ENCODE measurements around the gene ZBTB4. TPM values are rescaled to one million over a fixed set of nuclear protein-coding genes. Genes with fewer than 3 reads are reported as not detected.

The ZBTB4 gene
- total RNA-seq, 1 donor from 2014 or later: 31.2 TPM

DNA sequence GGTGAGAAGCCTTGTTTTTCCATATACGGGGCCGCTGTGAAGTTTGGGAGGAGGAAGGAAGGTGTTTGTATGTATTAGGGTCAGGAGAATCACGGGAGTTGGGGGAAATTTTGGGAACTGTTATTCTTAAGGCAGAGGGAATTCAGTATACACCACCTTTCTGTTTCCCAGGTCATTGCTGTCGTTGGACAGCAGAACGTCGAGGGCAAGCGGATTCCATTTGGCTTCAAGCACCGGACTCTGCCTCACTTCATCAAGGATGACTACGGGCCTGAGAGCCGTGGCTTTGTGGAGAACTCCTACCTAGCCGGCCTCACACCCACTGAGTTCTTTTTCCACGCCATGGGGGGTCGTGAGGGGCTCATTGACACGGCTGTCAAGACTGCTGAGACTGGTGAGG, 22.3 kb upstream of the ZBTB4 start:
- Histone ChIP-seq H3K27me3 (ENCODE audit: insufficient read depth, low read length) (no peaks in the 10 kb centered on the region), H3K36me3 (ENCODE audit: insufficient read depth, low read length) (peaks cover 83% of the 10 kb centered on the region), H3K4me3 (ENCODE audit: insufficient read depth, low read depth, low read length) (no peak overlapping the region), H4K20me1 (ENCODE audit: insufficient read depth, low read length) (peaks cover 74% of the 10 kb centered on the region), H3K9me3 (ENCODE audit: insufficient read depth, low read depth, low read length) (no peaks in the 10 kb centered on the region), H3K9ac (ENCODE audit: low read length) (no peak overlapping the region), H3K27ac (ENCODE audit: low read depth, low read length) (no peak overlapping the region), H3K4me1 (ENCODE audit: insufficient read depth, low read length) (no peaks in the 10 kb centered on the region), H3K4me2 (ENCODE audit: low read length) (no peak overlapping the region), H3K79me2 (ENCODE audit: insufficient read depth, low read length) (peaks cover 34% of the 10 kb centered on the region), H2AFZ (ENCODE audit: low read depth, low read length) (no peak overlapping the region)
- no peak overlapping the region for H3K4me3 Mint-ChIP-seq (ENCODE audit: unreplicated experiment)
- H3K36me3 Mint-ChIP-seq (ENCODE audit: low read depth, unreplicated experiment): peaks cover 42% of the 10 kb centered on the region
- H3K9me3 Mint-ChIP-seq (ENCODE audit: unreplicated experiment): no peaks in the 10 kb centered on the region
- no peak for FAIRE-seq
- no peaks in the 10 kb centered on the region for H3K4me1 Mint-ChIP-seq (ENCODE audit: low read depth, unreplicated experiment)
- TF ChIP-seq, protein P1, sequence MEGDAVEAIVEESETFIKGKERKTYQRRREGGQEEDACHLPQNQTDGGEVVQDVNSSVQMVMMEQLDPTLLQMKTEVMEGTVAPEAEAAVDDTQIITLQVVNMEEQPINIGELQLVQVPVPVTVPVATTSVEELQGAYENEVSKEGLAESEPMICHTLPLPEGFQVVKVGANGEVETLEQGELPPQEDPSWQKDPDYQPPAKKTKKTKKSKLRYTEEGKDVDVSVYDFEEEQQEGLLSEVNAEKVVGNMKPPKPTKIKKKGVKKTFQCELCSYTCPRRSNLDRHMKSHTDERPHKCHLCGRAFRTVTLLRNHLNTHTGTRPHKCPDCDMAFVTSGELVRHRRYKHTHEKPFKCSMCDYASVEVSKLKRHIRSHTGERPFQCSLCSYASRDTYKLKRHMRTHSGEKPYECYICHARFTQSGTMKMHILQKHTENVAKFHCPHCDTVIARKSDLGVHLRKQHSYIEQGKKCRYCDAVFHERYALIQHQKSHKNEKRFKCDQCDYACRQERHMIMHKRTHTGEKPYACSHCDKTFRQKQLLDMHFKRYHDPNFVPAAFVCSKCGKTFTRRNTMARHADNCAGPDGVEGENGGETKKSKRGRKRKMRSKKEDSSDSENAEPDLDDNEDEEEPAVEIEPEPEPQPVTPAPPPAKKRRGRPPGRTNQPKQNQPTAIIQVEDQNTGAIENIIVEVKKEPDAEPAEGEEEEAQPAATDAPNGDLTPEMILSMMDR (IDR thresholded peaks at IDR 0.05; ENCODE audit: insufficient read depth, low read depth, low read length): no peak
- TF ChIP-seq EZH2 (IDR thresholded peaks at IDR 0.05; ENCODE audit: insufficient read depth, low read length): no peak
- H3K27ac Mint-ChIP-seq (ENCODE audit: unreplicated experiment): no peak overlapping the region
- H3K27me3 Mint-ChIP-seq (ENCODE audit: low read depth, unreplicated experiment): no peaks in the 10 kb centered on the region
- DNase-seq (ENCODE audit: low read depth): no peak

DNA sequence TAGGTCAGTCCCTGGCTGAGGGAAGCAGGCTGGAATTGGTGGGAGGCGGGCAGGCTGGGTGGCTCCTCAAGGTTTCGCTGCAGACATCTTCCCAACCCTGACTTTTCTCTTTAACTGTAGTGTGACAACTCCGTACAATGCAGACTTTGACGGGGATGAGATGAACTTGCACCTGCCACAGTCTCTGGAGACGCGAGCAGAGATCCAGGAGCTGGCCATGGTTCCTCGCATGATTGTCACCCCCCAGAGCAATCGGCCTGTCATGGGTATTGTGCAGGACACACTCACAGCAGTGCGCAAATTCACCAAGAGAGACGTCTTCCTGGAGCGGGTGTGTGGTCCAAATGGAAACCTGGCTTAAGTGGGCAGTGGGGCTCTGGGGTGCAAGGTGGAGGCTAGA, 19.7 kb upstream of the ZBTB4 start:
- Histone ChIP-seq H3K27ac (ENCODE audit: low read depth, low read length) (no peak overlapping the region), H3K4me2 (ENCODE audit: low read length) (no peak overlapping the region), H3K36me3 (ENCODE audit: insufficient read depth, low read length) (peaks cover 75% of the 10 kb centered on the region), H3K79me2 (ENCODE audit: insufficient read depth, low read length) (peaks cover 54% of the 10 kb centered on the region), H3K4me1 (ENCODE audit: insufficient read depth, low read length) (no peaks in the 10 kb centered on the region), H3K4me3 (ENCODE audit: insufficient read depth, low read depth, low read length) (no peak overlapping the region), H3K9ac (ENCODE audit: low read length) (no peak overlapping the region), H3K9me3 (ENCODE audit: insufficient read depth, low read depth, low read length) (no peaks in the 10 kb centered on the region), H3K27me3 (ENCODE audit: insufficient read depth, low read length) (no peaks in the 10 kb centered on the region), H4K20me1 (ENCODE audit: insufficient read depth, low read length) (peaks cover 87% of the 10 kb centered on the region), H2AFZ (ENCODE audit: low read depth, low read length) (no peak overlapping the region)
- Mint-ChIP-seq H3K36me3 (ENCODE audit: low read depth, unreplicated experiment) (peaks cover 45% of the 10 kb centered on the region), H3K27ac (ENCODE audit: unreplicated experiment) (no peak overlapping the region), H3K27me3 (ENCODE audit: low read depth, unreplicated experiment) (no peaks in the 10 kb centered on the region), H3K4me3 (ENCODE audit: unreplicated experiment) (no peak overlapping the region), H3K9me3 (ENCODE audit: unreplicated experiment) (no peaks in the 10 kb centered on the region), H3K4me1 (ENCODE audit: low read depth, unreplicated experiment) (no peaks in the 10 kb centered on the region)
- TF ChIP-seq, protein P1 (IDR thresholded peaks at IDR 0.05; ENCODE audit: insufficient read depth, low read depth, low read length): no peak
- TF ChIP-seq EZH2 (IDR thresholded peaks at IDR 0.05; ENCODE audit: insufficient read depth, low read length): no peak
- DNase-seq (ENCODE audit: low read depth) (no peak), FAIRE-seq (no peak)

DNA sequence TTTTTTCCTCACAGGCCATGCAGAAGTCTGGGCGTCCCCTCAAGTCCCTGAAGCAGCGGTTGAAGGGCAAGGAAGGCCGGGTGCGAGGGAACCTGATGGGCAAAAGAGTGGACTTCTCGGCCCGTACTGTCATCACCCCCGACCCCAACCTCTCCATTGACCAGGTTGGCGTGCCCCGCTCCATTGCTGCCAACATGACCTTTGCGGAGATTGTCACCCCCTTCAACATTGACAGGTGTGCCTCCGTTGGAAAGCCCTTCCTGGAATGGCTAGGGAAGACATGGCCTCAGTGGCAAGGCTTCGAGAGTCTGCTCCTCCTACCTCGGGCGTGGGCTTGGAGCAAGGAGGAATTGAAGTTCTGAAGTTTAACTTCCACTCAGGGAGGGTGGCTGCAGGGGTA, 18.2 kb upstream of the ZBTB4 start:
- Mint-ChIP-seq H3K36me3 (ENCODE audit: low read depth, unreplicated experiment) (peaks cover 39% of the 10 kb centered on the region), H3K9me3 (ENCODE audit: unreplicated experiment) (no peaks in the 10 kb centered on the region), H3K4me1 (ENCODE audit: low read depth, unreplicated experiment) (peaks cover 7% of the 10 kb centered on the region), H3K27ac (ENCODE audit: unreplicated experiment) (no peak overlapping the region), H3K4me3 (ENCODE audit: unreplicated experiment) (no peak overlapping the region), H3K27me3 (ENCODE audit: low read depth, unreplicated experiment) (no peaks in the 10 kb centered on the region)
- Histone ChIP-seq H3K27me3 (ENCODE audit: insufficient read depth, low read length) (no peaks in the 10 kb centered on the region), H3K4me1 (ENCODE audit: insufficient read depth, low read length) (no peaks in the 10 kb centered on the region), H2AFZ (ENCODE audit: low read depth, low read length) (no peak overlapping the region), H3K9me3 (ENCODE audit: insufficient read depth, low read depth, low read length) (no peaks in the 10 kb centered on the region), H4K20me1 (ENCODE audit: insufficient read depth, low read length) (peaks cover 88% of the 10 kb centered on the region), H3K79me2 (ENCODE audit: insufficient read depth, low read length) (peaks cover 67% of the 10 kb centered on the region), H3K4me2 (ENCODE audit: low read length) (no peak overlapping the region), H3K9ac (ENCODE audit: low read length) (no peak overlapping the region), H3K4me3 (ENCODE audit: insufficient read depth, low read depth, low read length) (no peak overlapping the region), H3K27ac (ENCODE audit: low read depth, low read length) (no peak overlapping the region), H3K36me3 (ENCODE audit: insufficient read depth, low read length) (peaks cover 66% of the 10 kb centered on the region)
- DNase-seq (ENCODE audit: low read depth): no peak
- TF ChIP-seq, protein P1 (IDR thresholded peaks at IDR 0.05; ENCODE audit: insufficient read depth, low read depth, low read length): no peak
- no peak for TF ChIP-seq EZH2 (IDR thresholded peaks at IDR 0.05; ENCODE audit: insufficient read depth, low read length)
- FAIRE-seq: no peak
